ENCODE measurements around the gene DNAH2. TPM values are rescaled to one million over a fixed set of nuclear protein-coding genes. Genes with fewer than 3 reads are reported as not detected.

DNAH2 gene
- total and polyA plus RNA-seq, 2 of the 13 experiments (the other 11 are each of a cell fraction or from before 2014, with no cell fraction given), result not detected

- TF ChIP-seq HNF4G (IDR thresholded peaks at IDR 0.05; ENCODE audit: borderline replicate concordance, low read depth, low read length) (no peak), HNF4G (CRISPR knock-in tag; IDR thresholded peaks at IDR 0.05; ENCODE audit: borderline replicate concordance, low read depth) (no peak), ZFP62 (CRISPR knock-in tag; IDR thresholded peaks at IDR 0.05) (no peak), HOXA3 (CRISPR knock-in tag; IDR thresholded peaks at IDR 0.05) (peak; percentile 58; the same call in 1 of the 2 replicates), ZBTB8A (CRISPR knock-in tag; IDR thresholded peaks at IDR 0.05; ENCODE audit: borderline replicate concordance, low read depth) (no peak), ZNF501 (CRISPR knock-in tag; IDR thresholded peaks at IDR 0.05) (no peak; the same call in 1 of the 2 replicates), ZNF660 (CRISPR knock-in tag; IDR thresholded peaks at IDR 0.05; ENCODE audit: borderline replicate concordance, low read depth) (no peak), TRIM24 (CRISPR knock-in tag; IDR thresholded peaks at IDR 0.05) (no peak), SALL2 (CRISPR knock-in tag; IDR thresholded peaks at IDR 0.05) (no peak), ZNF253 (CRISPR knock-in tag; IDR thresholded peaks at IDR 0.05; ENCODE audit: borderline replicate concordance) (no peak), ZNF280D (CRISPR knock-in tag; IDR thresholded peaks at IDR 0.05) (no peak), NCOA1 (CRISPR knock-in tag; IDR thresholded peaks at IDR 0.05) (no peak), ZNF143 (CRISPR knock-in tag; IDR thresholded peaks at IDR 0.05) (no peak; the same call in 1 of the 2 replicates), KLF13 (CRISPR knock-in tag; IDR thresholded peaks at IDR 0.05) (no peak), ZEB1 (IDR thresholded peaks at IDR 0.05; ENCODE audit: insufficient replicate concordance, low read depth) (no peak), ZNF891 (CRISPR knock-in tag; IDR thresholded peaks at IDR 0.05) (peak; percentile 19; the same call in 1 of the 2 replicates), ARID2 (CRISPR knock-in tag; IDR thresholded peaks at IDR 0.05; ENCODE audit: borderline replicate concordance) (no peak), AKAP8 (CRISPR knock-in tag; IDR thresholded peaks at IDR 0.05) (peak; percentile 88; the same call in 1 of the 2 replicates), CCDC6 (CRISPR knock-in tag; IDR thresholded peaks at IDR 0.05) (no peak), MAZ (IDR thresholded peaks at IDR 0.05; ENCODE audit: borderline replicate concordance, low read depth, low read length) (no peak; the same call in 1 of the 2 replicates), MAZ (CRISPR knock-in tag; IDR thresholded peaks at IDR 0.05; ENCODE audit: low read depth) (0 out of 2 replicates have a peak, but pooled peaks have one; percentile 50)
- TF ChIP-seq, protein P1, sequence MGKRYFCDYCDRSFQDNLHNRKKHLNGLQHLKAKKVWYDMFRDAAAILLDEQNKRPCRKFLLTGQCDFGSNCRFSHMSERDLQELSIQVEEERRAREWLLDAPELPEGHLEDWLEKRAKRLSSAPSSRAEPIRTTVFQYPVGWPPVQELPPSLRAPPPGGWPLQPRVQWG (CRISPR knock-in tag; IDR thresholded peaks at IDR 0.05; ENCODE audit: borderline replicate concordance, low read depth), result no peak
- TF ChIP-seq, protein P2, sequence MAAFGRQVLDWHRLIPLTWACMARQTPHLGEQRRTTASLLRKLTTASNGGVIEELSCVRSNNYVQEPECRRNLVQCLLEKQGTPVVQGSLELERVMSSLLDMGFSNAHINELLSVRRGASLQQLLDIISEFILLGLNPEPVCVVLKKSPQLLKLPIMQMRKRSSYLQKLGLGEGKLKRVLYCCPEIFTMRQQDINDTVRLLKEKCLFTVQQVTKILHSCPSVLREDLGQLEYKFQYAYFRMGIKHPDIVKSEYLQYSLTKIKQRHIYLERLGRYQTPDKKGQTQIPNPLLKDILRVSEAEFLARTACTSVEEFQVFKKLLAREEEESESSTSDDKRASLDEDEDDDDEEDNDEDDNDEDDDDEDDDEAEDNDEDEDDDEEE (CRISPR knock-in tag; IDR thresholded peaks at IDR 0.05), result no peak
- TF ChIP-seq, protein P3, sequence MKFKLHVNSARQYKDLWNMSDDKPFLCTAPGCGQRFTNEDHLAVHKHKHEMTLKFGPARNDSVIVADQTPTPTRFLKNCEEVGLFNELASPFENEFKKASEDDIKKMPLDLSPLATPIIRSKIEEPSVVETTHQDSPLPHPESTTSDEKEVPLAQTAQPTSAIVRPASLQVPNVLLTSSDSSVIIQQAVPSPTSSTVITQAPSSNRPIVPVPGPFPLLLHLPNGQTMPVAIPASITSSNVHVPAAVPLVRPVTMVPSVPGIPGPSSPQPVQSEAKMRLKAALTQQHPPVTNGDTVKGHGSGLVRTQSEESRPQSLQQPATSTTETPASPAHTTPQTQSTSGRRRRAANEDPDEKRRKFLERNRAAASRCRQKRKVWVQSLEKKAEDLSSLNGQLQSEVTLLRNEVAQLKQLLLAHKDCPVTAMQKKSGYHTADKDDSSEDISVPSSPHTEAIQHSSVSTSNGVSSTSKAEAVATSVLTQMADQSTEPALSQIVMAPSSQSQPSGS (CRISPR knock-in tag; IDR thresholded peaks at IDR 0.05), result no peak; the same call in 1 of the 2 replicates
Measured at GRCh38 chr17:7844292-7845154, 127.0 kb downstream of the DNAH2 start (continued).
